Superior temporal gyrus (tissue), 1 donor: ENCODE data around the gene KRTAP12-1.

ENCODE experiments used
- DNase-seq: peaks from one replicate; pipeline ENCODE4 v3.0.0-alpha.2; 2016; ENCODE audit errors: extremely low spot score

The KRTAP12-1 gene

DNA sequence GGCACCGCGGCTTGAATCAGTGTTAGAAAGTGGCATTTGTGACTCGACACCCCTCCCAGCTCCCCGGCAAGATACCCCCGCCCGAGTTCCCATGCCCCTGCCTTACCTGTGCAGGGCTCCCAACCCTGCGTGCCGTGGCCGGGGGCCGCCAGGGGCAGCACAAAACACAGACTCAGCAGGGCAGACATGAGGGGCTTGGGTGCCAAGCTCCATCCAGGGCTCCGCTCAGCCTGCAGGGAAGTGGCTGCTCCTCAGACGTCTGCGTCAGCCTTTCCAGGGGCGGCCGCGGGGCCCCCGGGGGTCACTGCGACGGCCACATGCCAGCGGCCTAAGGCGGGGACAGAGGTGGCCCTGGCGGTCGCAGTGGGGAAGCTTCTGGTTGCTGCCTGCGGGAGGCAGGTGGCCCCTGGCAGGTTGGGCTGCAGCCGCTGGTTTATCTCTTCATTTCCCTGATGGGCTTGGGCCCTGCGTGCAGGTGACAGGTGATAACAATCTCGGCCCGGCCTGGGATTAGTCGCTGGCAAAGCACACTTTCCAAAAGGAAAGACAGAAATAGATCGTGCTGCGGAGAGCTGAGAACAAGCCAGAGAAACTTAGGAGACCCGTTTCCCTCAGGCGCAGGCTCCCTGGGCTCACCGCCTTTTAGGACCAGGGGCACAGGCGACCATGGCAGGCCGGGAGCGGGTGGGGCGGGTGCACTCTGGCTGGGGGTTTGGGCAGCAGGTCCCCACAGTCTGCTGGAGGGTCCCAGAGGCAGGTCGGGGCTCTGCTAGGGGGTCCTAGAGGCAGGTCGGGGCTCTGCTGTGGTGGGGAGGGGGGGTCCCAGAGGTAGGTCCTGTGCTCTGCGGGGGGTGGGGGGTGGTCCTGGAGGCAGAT lies 29.6 kb upstream of the KRTAP12-1 start, which contains the start of gene TSPEAR:
TSPEAR (minus strand) TSS at position 246 of the 876 bp plus-strand sequence; CDS start at position 188, 58 bp downstream.
- DNase-seq: no peak

DNA sequence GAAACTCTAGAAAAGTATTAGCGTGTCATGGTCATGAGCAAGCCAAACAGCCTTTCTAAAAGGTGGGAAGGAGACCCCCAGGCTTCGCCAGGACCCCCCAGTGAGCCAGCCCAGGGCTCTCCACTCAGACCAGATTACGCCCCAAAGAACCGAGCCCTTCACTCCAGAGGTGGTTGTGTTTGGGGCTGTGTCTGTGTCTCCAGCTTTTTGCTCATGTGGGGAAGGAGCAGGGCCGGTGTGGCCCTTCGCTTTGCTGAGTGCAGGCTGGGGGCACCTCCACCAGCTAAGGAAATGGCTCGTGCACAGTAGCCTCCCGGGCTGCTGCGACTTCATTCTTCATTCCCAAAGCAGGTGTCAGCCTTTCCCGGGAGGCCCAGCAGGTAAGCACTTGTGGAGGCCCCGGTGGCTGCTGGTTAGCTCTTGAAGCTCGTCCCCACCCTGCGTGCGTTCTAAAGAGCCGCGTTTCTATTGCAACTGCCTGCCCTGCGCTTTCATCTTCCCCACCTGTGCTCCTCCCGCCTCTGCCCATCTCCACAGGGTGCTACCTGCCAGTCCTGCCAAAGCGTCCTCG lies 28.9 kb upstream of the KRTAP12-1 start:
- DNase-seq: no peak

DNA sequence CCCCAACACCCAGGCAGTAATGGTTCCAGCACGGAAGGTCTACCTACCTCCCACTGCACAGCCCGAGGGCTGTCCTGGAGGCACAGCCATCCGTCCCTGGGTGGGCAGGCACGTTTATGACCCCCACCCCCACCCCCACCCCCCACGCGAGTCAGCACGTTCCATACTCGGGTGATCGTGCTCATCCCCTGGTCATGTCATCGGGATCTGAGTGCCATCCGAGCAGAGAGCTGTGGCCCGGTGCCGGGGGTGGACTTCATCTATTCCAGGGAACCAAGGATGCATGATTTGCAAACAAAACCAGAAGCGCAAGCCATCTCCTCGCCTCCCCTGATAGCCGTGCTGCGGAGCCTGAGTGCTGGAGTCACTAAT lies 28.3 kb upstream of the KRTAP12-1 start:
- no peak for DNase-seq

DNA sequence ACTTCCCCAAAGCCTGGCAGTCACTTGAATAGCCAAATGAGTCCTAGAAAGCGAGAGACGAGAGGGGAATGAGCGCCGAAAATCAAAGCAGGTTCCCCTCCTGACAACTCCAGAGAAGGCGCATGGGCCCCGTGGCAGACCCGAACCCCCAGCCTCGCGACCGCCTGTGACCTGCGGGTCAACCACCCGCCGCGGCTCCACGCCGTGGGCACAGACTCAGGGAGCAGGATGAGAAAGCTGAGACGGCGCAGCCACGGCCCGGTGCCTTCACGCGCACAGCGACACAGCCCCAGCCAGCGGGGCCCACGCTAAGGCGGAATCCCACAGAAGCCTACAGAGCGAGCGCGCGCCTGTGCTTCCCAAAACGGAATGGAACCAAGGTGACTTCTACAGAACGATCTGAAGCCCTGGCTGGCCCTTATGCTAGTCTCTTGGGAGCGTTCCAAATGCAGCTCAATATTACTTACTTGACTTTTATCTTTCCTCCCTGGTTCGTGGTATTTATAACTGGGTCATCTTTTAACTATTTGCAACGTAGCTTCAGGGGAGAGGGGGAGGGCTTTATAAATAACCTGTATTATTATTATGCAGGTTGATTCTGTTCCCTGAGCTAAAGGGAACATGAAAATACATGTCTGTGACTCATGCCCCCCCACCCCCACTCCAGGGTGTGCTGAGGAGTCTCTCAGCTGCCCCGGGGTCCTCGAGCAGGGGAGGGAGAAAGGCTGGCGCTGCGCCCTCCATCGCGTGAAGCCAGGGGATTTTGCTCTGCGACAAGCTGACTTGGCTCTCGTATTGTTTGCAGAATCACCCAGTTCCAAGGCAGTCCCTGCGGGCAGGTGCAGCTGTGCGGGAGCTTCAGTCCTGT lies 27.7 kb upstream of the KRTAP12-1 start:
- peak; percentile 6 for DNase-seq

DNA sequence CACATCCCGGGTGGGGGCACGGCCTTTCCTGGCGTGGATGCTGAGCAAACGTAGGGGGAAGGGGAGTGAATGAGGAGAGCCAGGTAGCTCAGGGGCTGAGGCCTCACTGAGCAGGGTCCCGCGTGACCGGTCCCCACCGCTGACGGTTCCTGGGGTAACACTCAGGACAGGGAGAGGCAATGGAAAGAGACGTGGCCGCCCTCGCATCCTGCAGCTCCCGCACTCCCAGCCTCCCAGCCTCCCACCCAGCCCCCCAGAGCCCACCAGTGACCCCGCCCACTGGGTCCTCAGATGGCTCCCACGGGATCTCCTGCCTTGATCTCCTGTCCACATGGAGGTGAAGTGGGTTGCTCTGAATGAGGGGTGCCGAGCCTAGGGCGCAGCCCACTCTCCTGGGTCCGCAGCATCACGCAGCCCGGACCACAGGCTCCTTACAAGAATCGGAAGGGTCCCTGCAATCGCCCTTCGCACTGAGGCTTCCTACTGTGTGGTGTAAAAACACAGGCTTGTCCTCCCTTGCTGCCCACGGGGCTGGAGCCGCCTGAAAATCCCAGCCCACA lies 27.0 kb upstream of the KRTAP12-1 start:
- DNase-seq: no peak

DNA sequence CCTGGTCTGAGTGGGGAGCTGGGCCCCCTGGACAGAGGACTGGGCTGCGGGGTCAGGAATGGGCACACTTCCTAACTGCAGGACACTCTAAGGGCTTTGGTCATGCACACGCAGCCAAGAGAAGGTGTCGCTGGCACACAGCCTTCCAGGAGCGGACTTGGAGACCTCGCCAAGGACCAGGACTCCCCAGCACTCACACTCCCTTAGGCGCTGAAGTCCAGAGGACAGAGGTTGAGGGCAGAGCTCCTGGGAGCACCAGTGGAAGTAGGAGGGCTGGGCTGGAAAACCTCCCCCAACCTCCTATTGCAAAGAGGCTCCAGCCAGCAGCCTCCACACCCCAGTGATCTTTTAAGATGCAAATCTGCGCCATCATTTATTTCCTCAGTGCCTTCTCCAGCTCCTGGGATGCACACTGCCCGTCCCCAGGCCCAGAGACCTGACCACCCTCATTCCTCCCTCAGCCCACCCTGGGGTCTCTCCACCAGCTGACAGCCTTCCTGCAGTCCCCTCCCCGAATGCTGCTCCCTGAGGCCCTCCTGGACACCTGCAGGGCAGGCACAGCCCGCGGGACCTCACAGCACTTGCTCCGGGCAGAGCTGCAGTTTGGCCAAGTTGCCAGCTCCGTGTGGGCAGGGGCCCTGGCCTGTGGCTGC lies 26.4 kb upstream of the KRTAP12-1 start:
- DNase-seq: no peak

DNA sequence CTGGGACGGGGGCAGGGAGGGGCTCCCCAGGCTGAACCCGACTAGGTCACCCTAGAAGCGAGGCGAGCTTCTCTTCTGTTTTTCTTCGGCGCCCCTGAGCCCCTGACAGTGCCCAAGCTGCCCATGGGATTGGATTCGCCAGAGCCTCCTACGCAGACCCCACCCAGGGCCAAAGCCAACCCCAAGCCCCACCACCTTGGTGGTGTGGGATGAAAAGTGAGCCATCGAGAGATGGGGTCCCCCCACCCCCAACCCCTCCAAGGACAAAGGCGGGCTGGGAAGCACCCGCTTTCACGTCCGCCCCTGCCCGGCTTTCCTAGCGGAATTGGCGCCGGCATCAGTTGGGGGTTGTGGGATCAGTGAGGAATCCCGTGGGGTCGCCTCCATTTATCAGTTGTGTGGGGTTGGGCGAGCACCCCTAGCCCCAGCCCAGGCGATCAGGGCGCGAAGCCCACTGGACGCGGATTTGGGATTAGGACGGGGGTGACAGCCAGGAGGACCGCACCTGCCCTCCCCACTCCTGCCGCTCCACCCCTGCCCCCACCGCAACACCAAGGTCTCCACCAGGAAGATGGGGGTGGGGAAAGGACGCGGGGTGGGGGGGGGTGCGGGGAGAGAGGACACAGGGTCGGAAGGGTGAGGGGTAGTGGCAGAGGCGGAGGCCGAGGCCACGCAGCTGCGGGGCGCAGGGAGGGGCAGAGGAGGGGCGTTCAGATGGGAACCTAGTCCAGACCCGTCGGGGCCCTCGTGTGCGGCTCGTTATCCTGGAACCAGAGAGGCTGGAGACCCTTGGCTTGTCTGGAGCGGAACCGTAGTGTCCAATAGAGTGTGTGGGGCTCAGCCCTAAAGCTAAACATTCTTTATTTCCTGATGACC lies 25.0 kb upstream of the KRTAP12-1 start:
- no peak for DNase-seq

DNA sequence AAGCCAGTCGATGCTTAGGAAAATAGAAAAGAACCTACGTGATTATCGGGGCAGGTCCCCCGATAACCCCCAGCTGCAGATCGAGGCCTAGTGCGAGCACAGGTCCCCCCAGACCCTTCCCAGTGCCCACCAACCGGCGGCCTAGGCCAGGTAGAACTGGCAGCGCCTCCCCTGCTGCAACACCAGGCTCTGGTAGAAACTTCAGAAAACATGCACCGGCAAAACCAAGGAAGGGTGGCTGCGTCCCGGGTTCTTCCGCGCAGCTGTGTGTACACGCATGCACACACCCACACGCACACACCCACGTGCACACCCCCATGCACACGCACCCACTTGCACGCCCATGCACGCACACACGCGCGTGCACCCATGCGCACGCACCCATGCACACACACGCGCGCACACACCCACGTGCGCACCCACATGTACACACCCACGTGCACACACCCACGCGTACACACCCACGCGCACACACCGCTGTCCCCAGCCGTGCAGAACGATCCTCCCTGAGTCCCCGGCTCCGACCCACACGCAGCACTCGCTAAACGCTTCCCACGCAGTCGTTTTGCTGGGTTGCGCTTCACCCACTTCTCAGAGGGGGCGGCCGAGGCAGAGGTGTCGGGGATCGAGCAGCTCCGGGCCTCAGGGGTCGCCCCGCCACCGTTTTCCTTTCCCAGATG lies 24.2 kb upstream of the KRTAP12-1 start:
- no peak for DNase-seq

DNA sequence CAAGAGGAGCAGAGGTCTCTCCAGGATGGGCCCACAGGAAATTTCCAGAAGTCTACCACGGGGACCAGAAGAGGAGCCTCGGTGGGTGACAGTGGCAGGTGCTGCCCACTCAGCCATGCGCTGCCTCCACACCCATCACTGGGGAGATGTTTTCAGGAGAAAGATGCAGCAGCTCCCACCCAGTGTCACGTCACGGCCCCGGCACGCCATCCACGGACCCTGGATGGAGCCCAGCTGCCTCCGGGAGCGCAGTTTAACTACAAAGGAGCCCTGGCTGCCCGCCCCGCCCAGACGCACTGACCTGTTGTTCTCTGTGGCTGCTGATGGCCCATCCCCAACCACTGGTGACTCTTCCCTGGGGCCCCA lies 22.7 kb upstream of the KRTAP12-1 start:
- no peak for DNase-seq

DNA sequence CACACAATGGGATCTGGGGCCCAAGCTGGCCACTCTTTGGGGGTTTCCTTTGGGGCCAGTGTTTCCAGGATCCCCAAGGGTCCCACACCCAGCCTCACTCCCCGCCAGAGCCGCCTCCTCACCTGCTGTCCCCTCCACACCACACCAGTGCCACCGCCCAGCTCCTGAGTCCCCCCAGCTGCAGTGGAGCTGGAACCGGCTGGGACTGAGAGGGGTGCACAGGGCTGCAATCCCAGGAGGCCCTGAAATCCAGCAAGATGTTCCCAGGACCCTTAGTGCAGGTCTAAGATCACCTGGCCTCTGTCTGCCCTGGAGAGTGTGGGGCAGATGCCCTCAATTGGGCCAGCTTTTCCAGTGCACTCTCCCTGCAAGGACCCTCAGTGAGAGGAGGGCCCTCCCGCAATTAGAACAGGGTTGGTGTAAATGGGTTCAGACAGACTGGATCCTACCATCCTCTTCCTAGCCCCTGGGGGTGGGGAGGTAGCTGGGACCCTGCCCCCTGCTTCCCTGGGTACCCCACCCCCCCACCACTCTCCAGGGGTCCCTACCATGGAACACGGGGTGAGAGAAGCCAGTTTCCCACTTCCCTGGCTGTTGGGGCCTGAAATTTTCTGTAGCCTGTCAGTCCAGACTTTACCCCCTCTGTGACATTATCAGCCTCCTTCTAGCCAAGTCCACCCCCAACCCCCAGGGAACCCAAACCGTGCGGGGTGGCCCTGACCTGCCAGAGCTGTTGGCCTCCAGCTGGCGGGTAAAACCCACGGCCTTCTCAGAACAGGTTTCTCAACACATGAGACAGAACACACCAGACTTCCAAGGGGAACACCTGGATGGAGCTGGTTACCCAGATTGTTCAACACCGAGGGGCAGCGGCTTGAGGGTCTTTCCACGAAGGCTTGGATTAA lies 22.0 kb upstream of the KRTAP12-1 start:
- no peak for DNase-seq

DNA sequence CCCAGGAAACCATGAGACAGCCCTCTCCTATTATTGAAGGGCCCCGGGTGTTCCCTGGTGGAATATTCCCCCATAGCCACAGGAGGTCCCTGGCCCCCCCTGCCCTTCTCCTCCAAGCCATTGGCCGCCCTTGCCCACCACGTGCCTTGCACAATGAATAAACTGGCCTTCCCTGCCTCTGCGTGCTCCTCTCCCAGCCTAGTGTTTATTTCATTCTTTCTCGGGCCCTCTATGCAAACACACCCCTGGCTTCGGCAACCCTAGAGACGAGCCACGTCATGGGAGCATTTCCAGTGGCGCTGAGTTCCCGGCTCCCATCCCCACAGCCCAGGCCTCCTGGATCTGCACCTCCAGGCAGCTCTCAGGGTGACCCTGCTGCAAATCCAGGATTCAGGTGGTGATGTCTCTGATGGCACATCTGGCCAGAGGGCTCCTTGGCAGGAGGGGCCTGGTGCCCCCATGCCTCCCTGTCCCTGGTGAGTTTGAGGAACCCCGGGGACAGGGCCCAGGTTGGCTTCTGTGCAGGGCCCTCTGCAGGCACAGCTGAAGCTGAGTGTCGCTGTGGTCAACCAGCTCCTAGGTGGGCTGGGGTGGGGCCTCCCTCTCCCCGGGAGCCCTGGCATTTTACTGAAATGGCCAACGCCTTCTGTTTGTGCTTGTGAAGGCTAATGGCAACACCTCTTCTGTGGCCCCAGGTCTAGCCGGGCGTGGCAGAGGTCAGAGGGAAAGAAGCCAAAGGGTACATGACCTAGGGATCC lies 21.2 kb upstream of the KRTAP12-1 start:
- DNase-seq: no peak

DNA sequence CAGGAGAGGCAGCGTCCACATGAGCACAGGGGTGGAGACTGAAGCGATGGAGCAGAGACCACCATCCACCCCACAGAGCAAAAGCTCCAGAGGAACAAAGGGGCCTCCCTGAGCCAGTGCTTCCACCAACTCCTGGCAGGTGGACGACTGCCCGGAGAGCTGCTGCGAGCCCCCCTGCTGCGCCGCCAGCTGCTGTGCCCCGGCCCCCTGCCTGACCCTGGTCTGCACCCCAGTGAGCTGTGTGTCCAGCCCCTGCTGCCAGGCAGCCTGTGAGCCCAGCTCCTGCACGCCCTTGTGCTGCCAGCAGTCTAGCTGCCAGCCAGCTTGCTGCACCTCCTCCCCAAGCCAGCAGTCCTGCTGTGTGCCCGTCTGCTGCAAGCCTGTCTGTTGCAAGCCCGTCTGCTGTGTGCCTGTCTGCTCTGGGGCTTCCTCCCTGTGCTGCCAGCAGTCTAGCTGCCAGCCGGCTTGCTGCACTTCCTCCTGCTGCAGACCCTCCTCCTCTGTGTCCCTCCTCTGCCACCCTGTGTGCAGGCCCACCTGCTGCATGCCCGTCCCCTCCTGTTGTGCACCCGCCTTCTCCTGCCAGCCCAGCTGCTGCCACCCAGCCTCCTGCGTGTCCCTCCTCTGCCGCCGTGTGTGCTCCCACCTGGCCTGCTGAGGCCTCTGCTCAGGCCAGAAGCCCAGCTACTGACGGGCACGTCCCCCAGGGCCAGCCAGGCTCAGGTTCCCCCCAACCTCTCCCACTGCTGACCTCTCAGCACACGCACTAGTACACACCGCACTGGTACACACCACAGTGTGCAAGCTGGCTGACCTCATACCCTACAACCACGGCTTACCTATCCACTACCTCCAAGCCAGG lies 20.4 kb upstream of the KRTAP12-1 start:
- DNase-seq: no peak

DNA sequence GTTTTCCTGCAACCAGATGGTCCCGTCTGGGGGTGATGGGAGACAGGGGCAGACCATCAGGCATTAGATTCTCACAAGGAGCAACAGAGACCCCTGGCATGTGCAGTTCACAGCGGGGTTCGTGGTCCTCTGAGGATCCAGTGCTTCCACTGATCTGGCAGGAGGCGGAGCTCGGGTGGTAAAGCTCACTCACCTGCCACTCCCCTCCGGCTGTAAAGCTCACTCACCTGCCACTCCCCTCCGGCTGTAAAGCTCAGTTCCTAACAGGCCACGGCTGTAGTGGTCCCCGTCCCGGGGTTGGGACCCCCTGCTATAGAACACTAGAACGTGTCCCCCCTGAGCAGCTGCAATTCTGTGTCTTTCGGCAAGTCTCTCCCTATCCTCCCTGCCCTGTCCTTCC lies 19.6 kb upstream of the KRTAP12-1 start:
- DNase-seq: no peak

DNA sequence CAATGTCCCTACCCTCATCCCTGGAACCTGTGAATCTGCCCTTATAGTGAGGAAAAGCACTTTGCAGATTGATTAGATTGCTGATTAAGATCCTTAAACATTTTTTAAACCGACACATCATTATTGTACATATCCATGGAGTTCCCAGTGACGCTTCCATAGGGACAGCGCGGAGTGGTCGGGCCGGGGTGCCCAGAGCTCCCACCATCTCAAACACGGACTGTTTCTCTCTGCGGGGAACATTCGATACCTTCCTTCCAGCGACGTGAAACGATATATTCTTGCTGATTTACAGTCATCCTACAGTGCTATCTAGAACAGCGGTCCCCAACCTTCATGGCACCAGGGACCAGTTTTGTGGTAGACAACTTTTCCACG lies 19.0 kb upstream of the KRTAP12-1 start:
- no peak for DNase-seq

DNA sequence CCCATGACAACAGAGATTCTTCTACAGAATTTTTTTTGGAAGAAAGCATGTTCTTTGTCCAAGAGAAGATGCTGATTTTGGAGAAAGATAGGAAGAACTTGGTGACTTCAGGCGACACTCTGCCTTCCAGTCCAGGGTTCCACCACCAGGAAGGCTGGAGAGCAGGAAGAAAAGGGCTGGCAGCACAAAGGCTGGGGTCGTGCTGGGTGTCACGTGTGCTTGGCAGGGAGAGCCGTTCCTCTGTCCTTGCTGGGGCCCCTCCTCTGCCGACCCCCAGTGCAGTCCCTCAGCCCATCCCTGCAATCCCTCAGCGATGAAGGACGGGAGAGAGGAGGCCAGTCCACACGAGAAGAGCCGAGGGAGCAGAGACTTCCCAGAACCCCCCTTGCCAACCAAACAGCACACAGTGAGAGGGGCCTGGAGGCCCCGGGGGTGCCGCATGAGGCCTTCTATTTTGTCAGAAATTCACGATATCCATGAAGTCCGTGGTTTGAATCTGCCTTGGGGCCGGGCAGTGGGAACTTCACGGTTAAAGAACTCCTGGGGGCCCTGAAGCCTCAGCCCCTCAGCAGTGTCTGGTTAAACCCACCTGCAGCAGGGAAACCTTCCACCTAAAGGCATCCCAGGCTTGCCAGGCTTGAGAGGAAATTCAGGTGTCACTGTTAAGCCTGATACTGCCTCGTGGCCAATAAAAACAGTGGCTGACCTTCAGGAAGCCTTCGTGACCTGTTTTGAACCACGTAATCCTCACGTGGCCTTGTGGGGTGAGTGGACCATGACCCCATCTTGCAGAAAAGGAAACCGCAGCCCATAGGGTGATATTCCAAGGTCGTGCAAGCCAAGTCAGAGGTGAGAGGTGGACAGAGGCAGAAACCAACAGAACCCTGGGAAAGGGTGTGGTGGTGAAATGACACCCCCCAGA lies 18.4 kb upstream of the KRTAP12-1 start:
- no peak for DNase-seq

DNA sequence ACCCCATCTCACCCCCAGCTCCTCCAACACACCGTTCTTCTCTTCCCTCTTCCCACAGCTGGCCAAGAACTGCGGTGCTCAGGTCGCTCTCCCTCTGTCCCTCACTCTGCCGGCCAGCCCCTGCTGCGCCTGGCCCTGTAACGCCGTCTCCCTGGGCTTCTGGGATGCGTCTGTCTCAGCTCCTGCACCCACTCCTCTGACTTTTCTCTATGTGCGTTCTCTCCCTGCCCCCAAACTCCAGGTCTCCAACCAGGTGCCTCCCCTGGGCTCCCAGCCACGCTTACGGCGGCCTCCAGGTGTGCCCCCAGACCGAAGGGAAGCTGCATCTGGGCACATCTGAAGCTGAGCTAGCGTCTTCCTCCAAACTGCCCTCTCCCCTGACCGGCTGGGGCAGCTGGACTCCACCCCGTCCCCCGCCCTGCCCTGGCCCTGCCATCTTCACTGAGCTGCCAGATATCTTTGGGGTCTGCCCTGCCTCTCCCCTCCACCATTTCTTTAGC lies 17.6 kb upstream of the KRTAP12-1 start:
- DNase-seq: no peak
